Measurements from ENCODE around the gene FLT3LG.

GRCh38 chr19:49427855-49428546, 46.0 kb upstream of the FLT3LG start:
- TF ChIP-seq CTCF (IDR thresholded peaks at IDR 0.05) (no peak), POLR2AphosphoS5 (IDR thresholded peaks at IDR 0.05) (no peak), POLR2A (IDR thresholded peaks at IDR 0.05) (no peak)

All from gastroesophageal sphincter (tissue), 3 donors.